Lower leg skin (tissue), 4 donors: ENCODE data around the gene FAM184A. TPM values are rescaled to one million over a fixed set of nuclear protein-coding genes. Genes with fewer than 3 reads are reported as not detected.

Experiments
- DNase-seq, 2 donors: peaks; one replicate each; pipeline ENCODE4 v3.0.0-alpha.2; 2019; ENCODE audit warnings: low spot score in 2 of 2
- H3K4me3 ChIP-seq: fragments of 200-600 bp; sonication (generic); 2 replicates; pipeline ENCODE4 v1.5.1; 2017; ENCODE audit warnings: mild to moderate bottlenecking, low read depth; ENCODE audit not compliant: poor library complexity, severe bottlenecking
- CTCF ChIP-seq, 3 donors: fragments of 450-650 bp; IDR thresholded peaks; one replicate each; pipeline ENCODE4 v1.5.1; 2016; ENCODE audit warnings: antibody characterized with exemption in 3 of 3, mild to moderate bottlenecking in 3 of 3, moderate library complexity in 2 of 3
- POLR2A ChIP-seq, 2 donors: fragments of 450-650 bp; IDR thresholded peaks; one replicate each; pipeline ENCODE4 v1.6.1; 2016 to 2017; ENCODE audit warnings: antibody characterized with exemption in 2 of 2, mild to moderate bottlenecking in 1 of 2, moderate library complexity in 1 of 2
- WGBS, 2 donors: methylation state at CpG; one replicate each; pipeline ENCODE4 v1.1.5; 2018; 5-methylcytosine and 5-hydroxymethylcytosine counted together
- intact Hi-C: fragments of 100-400 bp; cut with DNase I; formaldehyde crosslinking; loops from one replicate; pipeline ENCODE4 v1.15.0; 2023; ENCODE audit warnings: low total_unique reads
- total RNA-seq, 4 donors: library from RNA; depleted of rRNA; stranded (reverse); fragments of >200 nt; gene quantifications; one replicate each; pipeline ENCODE4 v1.1.0, GENCODE V29; 2016

FAM184A gene
- total RNA-seq, 4 donors from 2014 or later, result 0.57 to 3.4 (median 1.4) TPM

- H3K4me3 ChIP-seq, result no peak overlapping the region
- 72 to 77% methylated on average over 4 of the region's 4 CpGs for WGBS, 2 donors
- DNase-seq, result no peak
- TF ChIP-seq CTCF (IDR thresholded peaks at IDR 0.05) (no peak), POLR2A (IDR thresholded peaks at IDR 0.05) (no peak)
- intact Hi-C loops, result no loop called here
Measured at GRCh38 chr6:119060255-119060907, 18.1 kb downstream of the FAM184A start.

- WGBS, 2 donors, result 74 to 83% methylated on average over 1 of the region's 1 CpG
- TF ChIP-seq CTCF (IDR thresholded peaks at IDR 0.05) (no peak), POLR2A (IDR thresholded peaks at IDR 0.05) (no peak)
- DNase-seq, result no peak
- intact Hi-C loops, result no loop called here
- H3K4me3 ChIP-seq, result no peak overlapping the region
Measured at GRCh38 chr6:119055069-119055468, 23.4 kb downstream of the FAM184A start.

- TF ChIP-seq POLR2A (IDR thresholded peaks at IDR 0.05) (no peak), CTCF (IDR thresholded peaks at IDR 0.05) (no peak)
- 39 to 50% methylated on average over 1 of the region's 1 CpG for WGBS, 2 donors
Measured at GRCh38 chr6:119052987-119053386, 25.5 kb downstream of the FAM184A start.

GRCh38 chr6:119052292-119052889, 26.1 kb downstream of the FAM184A start:
- 71 to 80% methylated on average over 2 of the region's 2 CpGs for WGBS, 2 donors

More at GRCh38 chr6:119052987-119053386, 25.5 kb downstream of the FAM184A start:
- no peak for DNase-seq
- no peak overlapping the region for H3K4me3 ChIP-seq
- intact Hi-C loops, result no loop called here

GRCh38 chr6:119044255-119044654, 34.2 kb downstream of the FAM184A start:
- 77 to 86% methylated on average over 5 of the region's 5 CpGs for WGBS, 2 donors
- no peak for DNase-seq
- TF ChIP-seq POLR2A (IDR thresholded peaks at IDR 0.05) (no peak), CTCF (IDR thresholded peaks at IDR 0.05) (no peak)
- no peak overlapping the region for H3K4me3 ChIP-seq
- intact Hi-C loops, result no loop called here

More at GRCh38 chr6:119052292-119052889, 26.1 kb downstream of the FAM184A start:
- no peak for DNase-seq
- no peak overlapping the region for H3K4me3 ChIP-seq
- TF ChIP-seq POLR2A (IDR thresholded peaks at IDR 0.05) (no peak), CTCF (IDR thresholded peaks at IDR 0.05) (no peak)
- intact Hi-C loops, result no loop called here
